K562 treated with DMSO at 1 percent for 48 hours (cell line): Measurements from ENCODE around the gene KLF15. TPM values are rescaled to one million over a fixed set of nuclear protein-coding genes. Genes with fewer than 3 reads are reported as not detected.

Experiments
- total RNA-seq: library from RNA; unstranded; fragments of 300-600 nt; gene quantifications from 2 replicates; pipeline ENCODE4 v1.2.3, GENCODE V29; 2022; ENCODE audit warnings: low replicate concordance; ENCODE audit errors: extremely low read depth

The KLF15 gene
- total RNA-seq: not detected in 2 replicates

GRCh38 chr3:126357295-126358037, at the start of gene KLF15:
KLF15 (minus strand) TSS chr3:126357408; CDS start chr3:126352922, 4,486 bp downstream.

DNA sequence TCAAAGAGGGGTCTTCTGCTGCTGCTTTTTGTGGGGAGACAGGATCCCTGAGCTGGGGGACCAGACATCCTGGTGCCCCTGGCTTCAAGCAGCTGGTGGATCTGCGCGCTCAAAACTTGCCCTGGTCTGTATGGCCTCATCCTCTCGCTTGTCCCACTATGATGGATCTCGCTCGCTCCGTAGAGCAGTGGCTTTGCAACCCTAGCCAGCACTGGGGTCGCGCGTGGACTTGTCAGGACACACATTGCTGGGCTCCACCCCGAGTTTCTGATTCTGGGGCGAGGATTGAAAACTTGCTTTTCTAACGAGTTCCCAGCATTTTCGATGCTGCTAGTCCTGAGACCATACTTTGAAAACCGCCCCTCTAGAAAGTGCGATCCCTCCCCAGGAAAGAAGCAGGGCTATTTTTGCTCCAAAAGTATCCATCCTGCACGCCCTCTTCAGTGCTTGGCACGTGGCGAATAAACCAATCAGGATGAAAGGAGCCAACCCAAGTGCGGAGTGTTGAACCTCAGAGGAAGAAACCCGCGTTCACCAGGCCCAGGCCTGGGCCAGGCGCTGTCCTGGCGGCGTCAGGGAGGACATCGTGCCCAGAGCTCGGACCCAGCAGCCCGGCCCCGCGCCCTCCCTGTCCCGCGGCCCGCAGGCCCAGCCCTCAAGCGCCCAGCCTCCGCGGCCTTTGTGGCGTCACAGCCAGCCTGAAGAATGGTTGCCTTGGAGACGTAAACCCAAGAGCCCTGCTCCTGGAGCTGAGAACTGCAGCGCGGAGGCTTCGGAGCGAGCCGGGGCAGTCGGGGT, 37.2 kb upstream of the KLF15 start, which contains the start of gene CFAP100:
Gene CFAP100 (plus strand): TSS at position 731 of the 798 bp plus-strand sequence. CDS start 1,092 bp downstream, outside the sequence.

Other genes starting within 250 kb of the KLF15 start
- gene ALDH1L1, start 176.8 kb downstream of the KLF15 start, total RNA-seq: not detected in 2 replicates
- gene CFAP100, start 37.5 kb upstream of the KLF15 start, total RNA-seq: not detected in 2 replicates
- gene ZXDC, start 118.5 kb upstream of the KLF15 start, total RNA-seq: not detected in 2 replicates
- not detected in 2 replicates for gene UROC1, start 160.4 kb upstream of the KLF15 start, total RNA-seq
- gene CHST13, start 166.7 kb upstream of the KLF15 start, total RNA-seq: not detected in 2 replicates
- not detected in 2 replicates for gene C3orf22, start 201.5 kb upstream of the KLF15 start, total RNA-seq